ENCODE measurements around the gene CDK10.

Gene CDK10

GRCh38 chr16:89737341-89738071 lies 51.0 kb downstream of the CDK10 start:
- DNase-seq (ENCODE audit: low spot score), result no peak

DNA sequence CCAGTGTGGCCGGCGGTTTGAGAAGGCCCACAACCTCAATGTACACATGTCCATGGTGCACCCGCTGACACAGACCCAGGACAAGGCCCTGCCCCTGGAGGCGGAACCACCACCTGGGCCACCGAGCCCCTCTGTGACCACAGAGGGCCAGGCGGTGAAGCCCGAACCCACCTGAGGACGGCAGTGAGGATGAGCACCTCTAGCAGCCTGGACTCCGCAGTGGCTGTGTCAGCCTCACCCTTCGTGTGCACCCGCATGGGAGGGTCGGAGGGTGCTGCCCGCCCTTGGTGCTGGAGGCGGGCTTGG lies 51.5 kb downstream of the CDK10 start:
- DNase-seq (ENCODE audit: low spot score), result no peak

DNA sequence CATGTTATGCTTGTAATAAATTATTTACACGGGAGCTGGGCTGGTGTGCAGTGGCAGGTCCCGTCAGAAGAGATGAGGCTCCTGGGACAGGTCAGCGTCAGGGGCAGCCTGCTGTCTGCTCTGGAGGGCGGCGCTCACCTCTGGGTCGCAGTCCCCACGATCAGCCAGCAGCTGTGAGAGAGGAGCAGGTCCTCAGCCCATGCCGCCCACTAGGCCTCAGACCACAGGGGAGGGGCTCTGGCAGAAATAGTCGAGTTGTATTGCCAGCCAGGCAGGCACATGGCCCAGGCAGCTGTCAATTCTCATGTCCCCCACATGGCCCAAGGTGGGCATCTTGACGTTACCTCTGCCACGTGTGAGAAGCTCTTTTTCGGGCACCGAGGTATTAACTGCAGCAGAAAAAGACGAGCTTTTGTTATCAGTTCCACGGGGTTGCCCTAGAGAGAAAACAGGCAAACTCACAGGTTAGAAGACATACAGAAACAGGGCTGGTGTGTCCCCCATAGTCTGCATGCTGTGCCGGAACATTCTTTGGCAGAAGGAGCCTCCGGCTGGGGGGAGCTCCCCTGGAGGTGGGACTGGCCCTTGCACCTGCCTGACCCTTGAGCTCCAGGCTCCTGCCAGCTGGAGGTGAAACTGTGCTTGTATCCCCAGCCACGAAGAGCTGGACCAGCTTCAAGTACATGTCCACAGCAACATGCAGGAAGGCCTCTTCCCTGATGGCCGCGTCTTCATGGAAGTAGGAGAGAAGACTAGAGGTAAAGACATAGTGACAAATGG lies 52.2 kb downstream of the CDK10 start:
- DNase-seq (ENCODE audit: low spot score), result no peak

DNA sequence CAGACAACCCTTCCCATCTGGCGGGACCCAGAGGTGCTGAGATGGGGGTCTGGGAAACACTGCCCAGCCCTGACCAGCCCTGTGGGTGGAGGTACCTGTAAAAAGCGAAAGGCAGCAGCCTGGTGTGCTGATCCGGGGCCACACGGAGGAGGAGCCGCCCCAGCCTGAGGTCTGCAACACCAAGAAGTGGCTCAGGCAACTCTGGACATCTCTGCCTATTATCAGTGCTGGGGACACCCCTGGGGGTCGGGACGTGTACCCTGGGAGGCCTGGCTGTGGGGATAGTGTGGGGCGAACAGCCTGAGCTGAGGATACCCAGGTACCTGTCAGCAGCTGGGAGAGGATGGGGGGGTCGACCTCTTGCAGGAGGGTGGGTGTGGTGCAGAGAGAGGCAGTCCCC lies 52.9 kb downstream of the CDK10 start:
- no peak for DNase-seq (ENCODE audit: low spot score)

GRCh38 chr16:89741342-89742014 lies 55.0 kb downstream of the CDK10 start:
- DNase-seq (ENCODE audit: low spot score), result no peak

DNA sequence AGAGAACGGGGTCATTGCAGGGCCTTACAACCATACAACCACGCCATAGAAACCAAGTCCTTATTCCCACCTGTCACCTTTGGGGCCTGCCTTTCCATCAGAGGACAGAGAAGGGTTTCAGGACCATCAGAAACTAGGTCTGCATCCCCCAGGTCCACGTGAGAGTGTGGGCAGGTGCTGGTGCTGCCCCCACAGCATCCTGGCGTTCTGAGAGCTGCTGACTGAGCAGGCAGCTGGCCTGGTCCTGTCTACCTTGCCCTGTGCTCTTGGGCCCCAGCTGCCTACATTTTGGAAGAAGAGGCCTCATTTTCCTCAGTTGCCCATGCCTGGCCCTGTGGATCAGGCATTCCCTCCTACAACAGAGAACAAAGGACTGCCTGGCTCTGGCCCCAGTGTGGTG lies 56.5 kb downstream of the CDK10 start:
- DNase-seq (ENCODE audit: low spot score), result no peak

- DNase-seq (ENCODE audit: low spot score), result no peak
Measured at GRCh38 chr16:89744813-89745212, 58.3 kb downstream of the CDK10 start.
